GM18499 (cell line): ENCODE results near the gene RBM47.

Experiments
- ATAC-seq: cut with Tn5 transposase; IDR thresholded peaks from one replicate; pipeline ENCODE4 v1.9.1; 2021; ENCODE audit warnings: moderate number of reproducible peaks; ENCODE audit not compliant: insufficient read depth, unreplicated experiment

Gene RBM47

GRCh38 chr4:40594261-40595178 lies 35.1 kb downstream of the RBM47 start:
- ATAC-seq, result no peak

DNA sequence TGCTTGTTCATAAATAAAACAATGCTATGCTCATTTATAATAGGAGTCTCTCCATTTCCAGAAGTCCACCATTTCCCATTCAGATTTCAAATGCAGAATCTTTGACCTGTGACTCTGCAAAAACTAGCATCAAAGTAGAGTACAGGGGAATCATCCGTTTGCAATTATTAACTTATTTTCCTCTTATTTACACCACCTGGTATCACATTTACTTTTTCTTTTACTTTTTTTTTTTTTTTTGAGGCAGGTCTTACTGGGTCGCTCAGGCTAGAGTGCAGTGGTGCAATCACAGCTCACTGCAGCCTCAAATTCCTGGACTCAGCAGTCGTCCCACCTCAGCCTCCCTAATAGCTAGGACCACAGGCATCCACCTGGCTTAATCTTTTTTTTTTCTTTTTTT lies 37.6 kb downstream of the RBM47 start:
- ATAC-seq, result no peak

DNA sequence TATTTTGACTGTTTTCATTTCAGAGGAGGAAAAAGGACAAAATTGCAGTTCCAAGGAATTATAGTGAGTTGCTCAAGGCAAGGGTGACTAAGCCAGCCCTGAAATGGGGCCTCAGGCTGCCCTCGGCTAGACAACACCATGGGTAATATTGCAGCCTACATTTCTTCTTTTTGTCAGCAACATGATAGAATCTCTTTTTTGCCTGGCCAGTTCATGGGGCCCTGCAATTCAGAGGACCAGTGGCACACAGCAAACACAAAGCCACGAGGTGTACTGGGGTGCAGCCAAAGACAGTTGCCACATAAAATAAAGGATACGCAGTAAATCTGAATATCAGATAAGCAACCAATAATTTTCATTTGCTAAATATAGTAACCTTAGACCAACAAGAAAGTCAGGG lies 41.8 kb downstream of the RBM47 start:
- ATAC-seq, result no peak

DNA sequence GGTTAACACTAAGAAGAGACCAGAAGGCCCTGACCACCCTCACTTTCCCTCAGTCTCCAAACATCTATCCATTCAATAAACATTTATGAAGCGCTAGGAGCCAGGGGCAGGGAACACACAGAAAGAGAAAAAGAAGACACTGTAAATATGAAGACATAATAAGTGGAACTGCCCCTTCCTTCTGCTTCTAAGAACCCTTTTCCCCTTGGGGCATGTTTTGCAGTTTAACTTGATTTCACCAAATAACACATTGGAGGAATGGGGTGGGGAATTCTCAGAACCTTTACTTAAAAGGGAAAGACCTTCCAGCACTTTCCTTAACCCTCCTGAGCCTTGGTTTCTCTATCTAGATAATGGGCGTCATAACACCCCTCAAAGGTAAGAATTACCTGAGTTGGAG lies 42.3 kb downstream of the RBM47 start:
- ATAC-seq, result no peak

- ATAC-seq, result no peak
Measured at GRCh38 chr4:40586729-40587128, 42.9 kb downstream of the RBM47 start.

DNA sequence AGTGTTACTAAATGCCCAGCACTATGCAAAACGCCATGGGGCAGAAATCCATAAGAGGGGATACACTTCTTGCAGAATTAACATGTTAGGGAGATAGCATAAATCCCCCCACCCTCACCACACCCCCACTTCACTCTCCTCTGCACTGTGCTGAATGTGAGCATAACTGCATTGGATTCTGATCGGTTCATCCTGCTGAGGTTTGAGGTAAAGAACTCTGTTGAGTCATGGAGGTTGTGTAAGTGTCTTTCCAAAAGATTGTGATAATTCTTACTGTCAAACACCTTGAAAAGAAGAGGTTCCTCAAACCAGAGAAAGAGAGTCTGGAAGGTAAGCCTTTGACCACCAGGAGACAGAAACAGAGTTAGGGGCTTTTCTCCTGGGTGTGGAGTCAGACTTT lies 43.6 kb downstream of the RBM47 start:
- no peak for ATAC-seq

GRCh38 chr4:40585201-40585799 lies 44.4 kb downstream of the RBM47 start:
- ATAC-seq, result no peak

DNA sequence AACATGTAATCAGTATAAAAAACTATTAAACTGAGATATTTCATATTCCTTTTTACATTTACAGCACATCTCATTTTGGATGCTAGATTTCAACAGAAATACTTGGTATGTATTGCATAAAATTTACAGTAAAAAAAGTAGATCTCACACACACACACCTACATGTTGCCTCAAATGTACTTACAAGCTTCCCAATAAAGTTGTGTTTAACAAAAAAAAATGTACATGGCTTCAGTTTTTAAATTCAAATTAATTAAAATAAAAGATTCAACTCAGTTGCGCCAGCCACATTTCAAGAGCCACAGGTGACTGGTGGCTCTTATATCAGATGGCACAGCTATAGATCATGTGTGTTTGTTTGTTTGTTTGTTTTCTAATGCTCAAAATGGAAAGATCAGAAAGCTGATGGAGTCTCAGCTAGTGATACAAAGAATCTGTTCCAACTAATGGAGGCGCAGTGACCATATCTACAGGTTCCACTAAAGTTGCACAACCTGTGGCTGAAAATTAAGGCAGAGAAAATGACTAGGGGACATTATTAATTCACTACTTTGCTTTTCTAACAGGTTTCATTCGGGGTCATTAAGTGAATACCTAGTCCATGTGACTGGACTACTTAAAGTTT lies 45.0 kb downstream of the RBM47 start:
- ATAC-seq, result no peak

DNA sequence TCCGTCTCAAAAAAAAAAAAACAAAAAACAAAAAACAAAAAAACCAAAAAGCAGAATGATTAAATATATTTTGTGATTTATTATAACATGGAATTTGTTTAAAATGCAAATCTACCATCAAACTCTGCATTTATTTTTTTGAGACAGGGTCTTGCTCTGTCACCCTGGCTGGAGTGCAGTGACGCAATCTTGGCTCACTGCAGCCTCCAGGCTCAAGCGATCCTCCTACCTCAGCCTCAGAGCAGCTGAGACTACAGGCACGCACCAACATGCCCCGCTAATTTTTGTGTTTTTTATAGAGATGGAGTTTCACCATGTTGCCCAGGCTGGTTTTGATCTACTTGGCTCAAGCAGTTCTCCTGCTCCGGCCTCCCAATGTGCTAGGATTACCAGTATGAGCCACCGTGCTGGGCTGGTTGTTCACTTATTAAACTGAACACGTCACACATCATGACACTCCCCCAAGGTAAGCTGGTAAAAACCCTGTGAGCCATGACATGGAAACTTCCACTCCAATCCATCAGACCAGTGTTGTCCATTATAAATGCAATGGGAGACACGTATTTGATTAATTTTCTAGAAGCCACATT lies 45.7 kb downstream of the RBM47 start:
- no peak for ATAC-seq

DNA sequence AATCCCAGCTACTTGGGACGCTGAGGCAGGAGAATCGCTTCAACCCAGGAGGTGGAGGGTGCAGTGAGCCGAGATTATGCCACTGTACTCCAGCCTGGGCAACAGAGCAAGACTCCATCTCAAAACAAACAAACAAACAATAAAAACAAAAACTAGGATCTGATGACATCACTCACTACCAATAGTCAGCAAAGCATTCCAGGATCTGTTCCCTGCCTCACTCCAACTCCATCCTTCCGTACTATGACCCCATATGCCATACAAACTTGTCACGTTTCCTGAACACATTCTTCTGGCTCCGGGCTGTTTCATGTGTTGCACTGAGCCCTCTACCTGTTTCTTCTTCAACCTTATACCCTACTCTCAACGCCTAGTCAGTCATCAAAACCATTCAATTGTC lies 47.3 kb downstream of the RBM47 start:
- no peak for ATAC-seq

GRCh38 chr4:40581254-40582140 lies 48.2 kb downstream of the RBM47 start:
- no peak for ATAC-seq

- no peak for ATAC-seq
Measured at GRCh38 chr4:40579983-40580382, 49.7 kb downstream of the RBM47 start.

DNA sequence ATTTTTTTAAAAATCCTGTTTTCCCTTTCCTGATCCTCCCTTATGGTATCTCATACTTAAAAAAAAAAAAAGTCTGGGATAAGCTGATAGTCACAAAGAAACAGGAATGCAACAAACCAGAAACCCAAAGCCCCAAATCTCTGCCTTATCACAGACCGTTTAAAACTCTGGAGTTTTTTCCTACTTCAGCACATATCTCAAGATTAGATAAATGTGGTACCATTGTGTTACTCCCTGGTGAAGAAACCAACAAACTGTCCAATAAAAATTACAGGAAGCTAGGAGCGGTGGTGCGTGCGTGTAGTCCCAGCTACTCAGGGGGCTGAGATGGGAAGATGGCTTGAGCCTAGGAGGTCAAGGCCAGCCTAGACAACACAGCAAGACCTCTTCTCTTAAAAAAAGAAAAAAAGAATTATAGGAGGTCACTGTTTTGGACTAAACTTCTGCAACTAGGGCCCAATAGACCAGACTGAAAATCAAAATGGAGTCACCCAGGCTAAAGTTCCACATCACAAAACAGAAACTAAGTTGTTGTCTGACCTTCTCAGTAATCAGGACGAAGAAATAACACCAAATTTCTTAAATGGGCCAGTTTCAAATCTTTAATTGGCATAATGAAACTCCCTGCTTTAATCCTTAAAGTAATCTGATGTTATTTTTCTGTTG lies 51.9 kb downstream of the RBM47 start:
- no peak for ATAC-seq

DNA sequence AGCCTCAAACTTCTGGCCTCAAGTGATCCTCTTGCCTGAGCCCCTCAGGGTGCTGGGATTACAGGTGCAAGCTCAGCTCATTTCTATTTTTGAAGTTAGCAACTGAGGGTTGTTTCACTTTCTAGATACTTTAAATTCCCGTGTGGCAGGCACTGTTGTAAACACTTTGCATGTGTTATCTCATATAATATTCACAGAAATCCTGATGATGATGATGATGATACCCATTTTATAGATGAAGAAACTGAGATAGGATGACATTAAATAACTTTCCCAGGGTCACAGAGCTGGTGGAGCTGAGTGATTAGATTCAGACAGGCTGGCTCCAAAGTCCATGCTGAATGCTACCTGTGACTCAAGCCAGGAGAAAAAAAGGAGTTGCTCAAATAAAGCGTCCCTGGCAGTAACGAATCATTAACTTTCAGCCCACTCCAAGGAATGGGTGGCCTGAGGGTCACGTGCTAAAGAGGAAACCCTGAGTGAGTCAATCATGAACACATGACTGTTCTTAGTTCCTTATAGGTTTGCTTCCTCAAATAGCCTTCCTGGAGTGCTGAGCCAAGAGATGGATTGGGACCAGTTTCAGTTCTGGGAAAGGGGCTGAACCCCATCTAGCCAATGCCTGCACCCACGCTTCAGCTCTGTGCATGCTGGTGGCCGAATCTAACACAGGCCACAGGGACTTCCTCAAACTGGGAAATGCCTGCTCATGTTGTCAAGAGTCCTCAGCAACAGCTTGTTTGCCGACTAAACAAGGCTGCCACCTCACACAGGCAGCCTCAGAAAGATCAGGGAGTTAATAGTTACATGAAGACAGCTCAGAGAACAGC lies 52.8 kb downstream of the RBM47 start:
- peak; percentile 36 for ATAC-seq

GRCh38 chr4:40575846-40576245 lies 53.8 kb downstream of the RBM47 start:
- no peak for ATAC-seq

- no peak for ATAC-seq
Measured at GRCh38 chr4:40573593-40574311, 55.9 kb downstream of the RBM47 start.

GRCh38 chr4:40572692-40573310 lies 56.9 kb downstream of the RBM47 start:
- no peak for ATAC-seq

DNA sequence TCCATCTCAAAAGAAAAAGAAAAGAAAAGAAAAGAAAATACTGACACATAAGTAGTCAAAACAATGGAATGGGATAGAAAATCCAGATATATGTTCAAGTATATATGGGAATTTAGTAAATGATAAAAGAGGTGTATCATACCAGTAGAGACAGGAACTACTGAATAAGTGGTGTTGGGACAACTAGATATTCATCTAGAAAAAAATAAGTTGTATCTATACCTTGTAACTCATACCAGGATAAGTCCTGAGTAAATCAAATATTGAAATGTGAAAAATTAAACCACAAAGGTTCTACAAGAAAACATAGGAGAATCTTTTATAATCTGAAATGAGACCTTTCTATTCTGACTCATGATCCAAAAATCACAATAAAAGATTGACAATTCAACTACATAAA lies 58.5 kb downstream of the RBM47 start:
- no peak for ATAC-seq
